ENCODE measurements around the gene LMNTD1. TPM values are rescaled to one million over a fixed set of nuclear protein-coding genes. Genes with fewer than 3 reads are reported as not detected.
"Not testable (repeated sequence)": the region's sequence is repeated elsewhere in the genome, so short reads cannot be mapped to it uniquely, and the experiment has no call there.

LMNTD1 gene
- total RNA-seq, 4 donors from 2014 or later, result not detected

- no peak for DNase-seq (ENCODE audit: low spot score)
- no peak for ATAC-seq (ENCODE audit: low FRiP score)
- TF ChIP-seq, protein P1, sequence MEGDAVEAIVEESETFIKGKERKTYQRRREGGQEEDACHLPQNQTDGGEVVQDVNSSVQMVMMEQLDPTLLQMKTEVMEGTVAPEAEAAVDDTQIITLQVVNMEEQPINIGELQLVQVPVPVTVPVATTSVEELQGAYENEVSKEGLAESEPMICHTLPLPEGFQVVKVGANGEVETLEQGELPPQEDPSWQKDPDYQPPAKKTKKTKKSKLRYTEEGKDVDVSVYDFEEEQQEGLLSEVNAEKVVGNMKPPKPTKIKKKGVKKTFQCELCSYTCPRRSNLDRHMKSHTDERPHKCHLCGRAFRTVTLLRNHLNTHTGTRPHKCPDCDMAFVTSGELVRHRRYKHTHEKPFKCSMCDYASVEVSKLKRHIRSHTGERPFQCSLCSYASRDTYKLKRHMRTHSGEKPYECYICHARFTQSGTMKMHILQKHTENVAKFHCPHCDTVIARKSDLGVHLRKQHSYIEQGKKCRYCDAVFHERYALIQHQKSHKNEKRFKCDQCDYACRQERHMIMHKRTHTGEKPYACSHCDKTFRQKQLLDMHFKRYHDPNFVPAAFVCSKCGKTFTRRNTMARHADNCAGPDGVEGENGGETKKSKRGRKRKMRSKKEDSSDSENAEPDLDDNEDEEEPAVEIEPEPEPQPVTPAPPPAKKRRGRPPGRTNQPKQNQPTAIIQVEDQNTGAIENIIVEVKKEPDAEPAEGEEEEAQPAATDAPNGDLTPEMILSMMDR (IDR thresholded peaks at IDR 0.05), result no peak
Observed at GRCh38 chr12:25494926-25495325, 58.2 kb downstream of the LMNTD1 start.

- ATAC-seq (ENCODE audit: low FRiP score) (no peak), DNase-seq (ENCODE audit: low spot score) (no peak)
- TF ChIP-seq, protein P1 (IDR thresholded peaks at IDR 0.05), result no peak
Observed at GRCh38 chr12:25493682-25494081, 59.4 kb downstream of the LMNTD1 start.

- ATAC-seq (ENCODE audit: low FRiP score) (no peak), DNase-seq (ENCODE audit: low spot score) (no peak)
- TF ChIP-seq, protein P1 (IDR thresholded peaks at IDR 0.05), result no peak
Observed at GRCh38 chr12:25491396-25492325, 61.4 kb downstream of the LMNTD1 start.

- not testable (repeated sequence) for ATAC-seq (ENCODE audit: low FRiP score); DNase-seq (ENCODE audit: low spot score)
Observed at GRCh38 chr12:25488956-25489870, 63.9 kb downstream of the LMNTD1 start.

DNA sequence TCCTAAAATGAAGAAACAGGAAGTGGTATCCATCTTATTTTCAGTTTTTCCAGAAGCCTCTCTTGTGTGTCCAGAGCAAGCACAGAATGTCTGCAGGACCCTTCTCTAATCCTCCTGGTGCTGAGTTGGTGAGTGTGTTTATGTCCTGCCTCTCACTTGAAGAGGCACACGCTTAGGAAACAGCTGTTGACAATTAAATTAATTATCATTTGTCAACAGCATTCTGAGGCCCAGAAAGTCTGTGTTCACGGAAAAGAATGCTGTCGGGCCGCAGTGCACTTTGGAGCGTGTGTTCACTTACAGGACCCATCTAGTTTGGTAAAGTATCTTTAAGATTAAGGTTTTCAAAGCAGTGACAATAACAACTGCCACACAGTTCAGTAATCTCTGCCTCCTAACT lies 70.5 kb downstream of the LMNTD1 start:
- TF ChIP-seq, protein P1 (IDR thresholded peaks at IDR 0.05), result no peak
- no peak for DNase-seq (ENCODE audit: low spot score)

GRCh38 chr12:25480145-25480544 lies 72.9 kb downstream of the LMNTD1 start:
- ATAC-seq (ENCODE audit: low FRiP score), result no peak
- no peak for DNase-seq (ENCODE audit: low spot score)
- TF ChIP-seq, protein P1 (IDR thresholded peaks at IDR 0.05), result no peak

More for the DNA sequence above, 70.5 kb downstream of the LMNTD1 start:
- ATAC-seq (ENCODE audit: low FRiP score), result no peak

GRCh38 chr12:25477217-25477616 lies 75.9 kb downstream of the LMNTD1 start:
- DNase-seq (ENCODE audit: low spot score), result no peak
- TF ChIP-seq, protein P1 (IDR thresholded peaks at IDR 0.05), result no peak
- no peak for ATAC-seq (ENCODE audit: low FRiP score)
